GM23338 (cell line): ENCODE data around the gene FUT8. TPM values are rescaled to one million over a fixed set of nuclear protein-coding genes. Genes with fewer than 3 reads are reported as not detected.

Experiments
- ATAC-seq: fragments of 200-7000 bp; cut with Tn5 transposase; 3 replicates; pipeline ENCODE4 v1.9.1; 2020
- DNase-seq: peaks from one replicate; pipeline ENCODE4 v3.0.0-alpha.2; 2015; ENCODE audit warnings: low spot score
- H2AFZ ChIP-seq: fragments of 200-600 bp; sonication (generic); 2 replicates; pipeline ENCODE4 v1.8.0; 2016; ENCODE audit warnings: antibody characterized with exemption, mild to moderate bottlenecking, moderate library complexity
- H3F3A ChIP-seq: fragments of 200-600 bp; sonication (generic); replicated peaks from 2 replicates; pipeline ENCODE4 v1.8.0; 2017; ENCODE audit warnings: antibody characterized with exemption, mixed run types, low read depth
- H3K27ac ChIP-seq: fragments of 200-600 bp; sonication (generic); 2 replicates; pipeline ENCODE4 v1.6.1; 2016; ENCODE audit warnings: low read depth
- H3K27me3 ChIP-seq: fragments of 200-600 bp; sonication (generic); 2 replicates; pipeline ENCODE4 v1.8.0; 2016; ENCODE audit warnings: mild to moderate bottlenecking, mixed run types, moderate library complexity; ENCODE audit not compliant: insufficient read depth
- H3K36me3 ChIP-seq: fragments of 200-600 bp; sonication (generic); 2 replicates; pipeline ENCODE4 v1.8.0; 2016; ENCODE audit warnings: mild to moderate bottlenecking; ENCODE audit not compliant: insufficient read depth
- H3K4me1 ChIP-seq: fragments of 200-600 bp; sonication (generic); 2 replicates; pipeline ENCODE4 v1.8.0; 2016; ENCODE audit warnings: mild to moderate bottlenecking, moderate library complexity; ENCODE audit not compliant: insufficient read depth
- H3K4me2 ChIP-seq: fragments of 200-600 bp; sonication (generic); 2 replicates; pipeline ENCODE4 v1.7.1; 2017; ENCODE audit warnings: mixed run types
- H3K4me3 ChIP-seq: fragments of 200-600 bp; sonication (generic); 2 replicates; pipeline ENCODE4 v1.6.1; 2016; ENCODE audit warnings: mixed run types
- H3K79me2 ChIP-seq: fragments of 200-600 bp; sonication (generic); replicated peaks from 2 replicates; pipeline ENCODE4 v1.8.0; 2017; ENCODE audit warnings: mild to moderate bottlenecking; ENCODE audit not compliant: insufficient read depth
- H3K9me2 ChIP-seq: fragments of 200-600 bp; sonication (generic); 2 replicates; pipeline ENCODE4 v1.8.0; 2017; ENCODE audit not compliant: insufficient read depth
- H4K20me1 ChIP-seq: fragments of 200-600 bp; sonication (generic); replicated peaks from 2 replicates; pipeline ENCODE4 v1.8.0; 2017; ENCODE audit warnings: mild to moderate bottlenecking; ENCODE audit not compliant: insufficient read depth
- H3K27ac Mint-ChIP-seq: 2 replicates; pipeline ENCODE4 v1.8.0; 2020; ENCODE audit warnings: inconsistent platforms, mild to moderate bottlenecking, moderate library complexity, mixed read lengths
- H3K27me3 Mint-ChIP-seq: 3 replicates; pipeline ENCODE4 v1.8.0; 2022; ENCODE audit warnings: low read depth, mild to moderate bottlenecking, moderate library complexity, mixed read lengths, inconsistent platforms; ENCODE audit not compliant: insufficient read depth, poor library complexity
- H3K36me3 Mint-ChIP-seq: 3 replicates; pipeline ENCODE4 v1.8.0; 2021; ENCODE audit warnings: low read depth, mild to moderate bottlenecking, inconsistent platforms, moderate library complexity, mixed read lengths
- H3K4me1 Mint-ChIP-seq: 3 replicates; pipeline ENCODE4 v1.8.0; 2020; ENCODE audit warnings: mild to moderate bottlenecking, inconsistent platforms, mixed read lengths
- H3K4me3 Mint-ChIP-seq: 3 replicates; pipeline ENCODE4 v1.8.0; 2021; ENCODE audit warnings: moderate library complexity, mild to moderate bottlenecking, inconsistent platforms, mixed read lengths
- H3K9me3 Mint-ChIP-seq: 3 replicates; pipeline ENCODE4 v1.8.0; 2020; ENCODE audit warnings: moderate library complexity, mild to moderate bottlenecking, inconsistent platforms, mixed read lengths
- CREB1 ChIP-seq: fragments of 250-450 bp; sonication (Bioruptor Pico); IDR thresholded peaks from 2 replicates; pipeline ENCODE4 v1.5.0; 2020; ENCODE audit warnings: low read depth, mild to moderate bottlenecking, moderate library complexity
- JUNB ChIP-seq: IDR thresholded peaks from one replicate; pipeline ENCODE4 v1.6.1; 2016; ENCODE audit warnings: antibody characterized with exemption; ENCODE audit not compliant: unreplicated experiment
- STAT1 ChIP-seq: IDR thresholded peaks from one replicate; pipeline ENCODE4 v1.6.1; 2016; ENCODE audit warnings: antibody characterized with exemption; ENCODE audit not compliant: unreplicated experiment
- ZNF114 ChIP-seq: fragments of 250-450 bp; sonication (Bioruptor Pico); IDR thresholded peaks from 2 replicates; pipeline ENCODE4 v1.5.0; 2020; ENCODE audit warnings: mild to moderate bottlenecking, moderate library complexity
- ZNF331 ChIP-seq: fragments of 250-450 bp; sonication (Bioruptor Pico); IDR thresholded peaks from 2 replicates; pipeline ENCODE4 v1.5.0; 2020; ENCODE audit warnings: low read depth, mild to moderate bottlenecking, moderate library complexity
- polyA plus RNA-seq: library from polyadenylated mRNA; unstranded; fragments of >200 nt; fragmentation: Nextera tagmentation; extraction: Ambion mirVana; gene quantifications from 2 replicates; pipeline ENCODE4 v1.2.1, GENCODE V29; 2016
- total RNA-seq: library from RNA; depleted of rRNA; stranded (reverse); fragments of >200 nt; shearing (Covaris generic); gene quantifications from 2 replicates; pipeline ENCODE4 v1.2.3, GENCODE V29; 2014
- TF ChIP-seq, protein P1 (sequence below): fragments of 250-450 bp; sonication (Bioruptor Pico); IDR thresholded peaks from 2 replicates; pipeline ENCODE4 v1.5.0; 2020; ENCODE audit warnings: mild to moderate bottlenecking, moderate library complexity
- TF ChIP-seq, protein P2 (sequence below), 2 experiments: fragments of 200-600 bp in 1 of 2; sonication (generic) in 1 of 2; conservative IDR thresholded peaks; 2 replicates each; pipeline versions ENCODE4 v1.5.1 to v1.6.1; 2016 to 2017; ENCODE audit warnings: antibody characterized with exemption in 2 of 2, low read depth in 2 of 2, mild to moderate bottlenecking in 2 of 2, moderate library complexity in 1 of 2
- TF ChIP-seq, protein P3 (sequence below): IDR thresholded peaks from one replicate; pipeline ENCODE4 v1.6.1; 2018; ENCODE audit warnings: antibody characterized with exemption; ENCODE audit not compliant: unreplicated experiment

Gene FUT8
- total and polyA plus RNA-seq, 2 experiments from 2014 or later, result 8.2 to 23.2 TPM

DNA sequence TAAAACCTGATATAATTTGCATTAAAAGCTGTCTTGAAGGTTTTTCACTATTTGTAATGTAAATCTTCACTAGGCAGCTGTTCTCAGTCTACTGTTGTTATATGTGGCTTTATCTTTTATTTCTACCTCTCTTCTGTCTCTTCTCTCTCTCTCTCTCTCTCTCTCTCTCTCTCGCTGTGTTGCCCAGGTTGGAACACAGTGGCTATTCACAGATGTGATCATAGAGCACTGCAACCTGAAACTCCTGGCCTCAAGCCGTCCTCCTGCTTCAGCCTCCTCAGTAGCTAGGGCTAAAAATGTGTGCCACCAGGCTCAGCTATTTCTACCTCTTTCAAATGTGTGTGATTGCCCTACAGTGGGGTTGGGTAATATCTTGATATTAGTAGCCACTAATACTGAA is 21.1 kb downstream of the FUT8 start (continued):
- TF ChIP-seq, protein P1, sequence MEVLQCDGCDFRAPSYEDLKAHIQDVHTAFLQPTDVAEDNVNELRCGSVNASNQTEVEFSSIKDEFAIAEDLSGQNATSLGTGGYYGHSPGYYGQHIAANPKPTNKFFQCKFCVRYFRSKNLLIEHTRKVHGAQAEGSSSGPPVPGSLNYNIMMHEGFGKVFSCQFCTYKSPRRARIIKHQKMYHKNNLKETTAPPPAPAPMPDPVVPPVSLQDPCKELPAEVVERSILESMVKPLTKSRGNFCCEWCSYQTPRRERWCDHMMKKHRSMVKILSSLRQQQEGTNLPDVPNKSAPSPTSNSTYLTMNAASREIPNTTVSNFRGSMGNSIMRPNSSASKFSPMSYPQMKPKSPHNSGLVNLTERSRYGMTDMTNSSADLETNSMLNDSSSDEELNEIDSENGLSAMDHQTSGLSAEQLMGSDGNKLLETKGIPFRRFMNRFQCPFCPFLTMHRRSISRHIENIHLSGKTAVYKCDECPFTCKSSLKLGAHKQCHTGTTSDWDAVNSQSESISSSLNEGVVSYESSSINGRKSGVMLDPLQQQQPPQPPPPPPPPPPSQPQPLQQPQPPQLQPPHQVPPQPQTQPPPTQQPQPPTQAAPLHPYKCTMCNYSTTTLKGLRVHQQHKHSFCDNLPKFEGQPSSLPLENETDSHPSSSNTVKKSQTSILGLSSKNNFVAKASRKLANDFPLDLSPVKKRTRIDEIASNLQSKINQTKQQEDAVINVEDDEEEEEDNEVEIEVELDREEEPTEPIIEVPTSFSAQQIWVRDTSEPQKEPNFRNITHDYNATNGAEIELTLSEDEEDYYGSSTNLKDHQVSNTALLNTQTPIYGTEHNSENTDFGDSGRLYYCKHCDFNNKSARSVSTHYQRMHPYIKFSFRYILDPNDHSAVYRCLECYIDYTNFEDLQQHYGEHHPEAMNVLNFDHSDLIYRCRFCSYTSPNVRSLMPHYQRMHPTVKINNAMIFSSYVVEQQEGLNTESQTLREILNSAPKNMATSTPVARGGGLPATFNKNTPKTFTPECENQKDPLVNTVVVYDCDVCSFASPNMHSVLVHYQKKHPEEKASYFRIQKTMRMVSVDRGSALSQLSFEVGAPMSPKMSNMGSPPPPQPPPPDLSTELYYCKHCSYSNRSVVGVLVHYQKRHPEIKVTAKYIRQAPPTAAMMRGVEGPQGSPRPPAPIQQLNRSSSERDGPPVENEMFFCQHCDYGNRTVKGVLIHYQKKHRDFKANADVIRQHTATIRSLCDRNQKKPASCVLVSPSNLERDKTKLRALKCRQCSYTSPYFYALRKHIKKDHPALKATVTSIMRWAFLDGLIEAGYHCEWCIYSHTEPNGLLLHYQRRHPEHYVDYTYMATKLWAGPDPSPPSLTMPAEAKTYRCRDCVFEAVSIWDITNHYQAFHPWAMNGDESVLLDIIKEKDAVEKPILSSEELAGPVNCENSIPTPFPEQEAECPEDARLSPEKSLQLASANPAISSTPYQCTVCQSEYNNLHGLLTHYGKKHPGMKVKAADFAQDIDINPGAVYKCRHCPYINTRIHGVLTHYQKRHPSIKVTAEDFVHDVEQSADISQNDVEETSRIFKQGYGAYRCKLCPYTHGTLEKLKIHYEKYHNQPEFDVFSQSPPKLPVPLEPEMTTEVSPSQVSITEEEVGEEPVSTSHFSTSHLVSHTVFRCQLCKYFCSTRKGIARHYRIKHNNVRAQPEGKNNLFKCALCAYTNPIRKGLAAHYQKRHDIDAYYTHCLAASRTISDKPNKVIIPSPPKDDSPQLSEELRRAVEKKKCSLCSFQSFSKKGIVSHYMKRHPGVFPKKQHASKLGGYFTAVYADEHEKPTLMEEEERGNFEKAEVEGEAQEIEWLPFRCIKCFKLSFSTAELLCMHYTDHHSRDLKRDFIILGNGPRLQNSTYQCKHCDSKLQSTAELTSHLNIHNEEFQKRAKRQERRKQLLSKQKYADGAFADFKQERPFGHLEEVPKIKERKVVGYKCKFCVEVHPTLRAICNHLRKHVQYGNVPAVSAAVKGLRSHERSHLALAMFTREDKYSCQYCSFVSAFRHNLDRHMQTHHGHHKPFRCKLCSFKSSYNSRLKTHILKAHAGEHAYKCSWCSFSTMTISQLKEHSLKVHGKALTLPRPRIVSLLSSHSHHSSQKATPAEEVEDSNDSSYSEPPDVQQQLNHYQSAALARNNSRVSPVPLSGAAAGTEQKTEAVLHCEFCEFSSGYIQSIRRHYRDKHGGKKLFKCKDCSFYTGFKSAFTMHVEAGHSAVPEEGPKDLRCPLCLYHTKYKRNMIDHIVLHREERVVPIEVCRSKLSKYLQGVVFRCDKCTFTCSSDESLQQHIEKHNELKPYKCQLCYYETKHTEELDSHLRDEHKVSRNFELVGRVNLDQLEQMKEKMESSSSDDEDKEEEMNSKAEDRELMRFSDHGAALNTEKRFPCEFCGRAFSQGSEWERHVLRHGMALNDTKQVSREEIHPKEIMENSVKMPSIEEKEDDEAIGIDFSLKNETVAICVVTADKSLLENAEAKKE, result no peak
- TF ChIP-seq STAT1 (no peak), JUNB (no peak), ZNF114 (CRISPR knock-in tag) (no peak)
- TF ChIP-seq, protein P2, sequence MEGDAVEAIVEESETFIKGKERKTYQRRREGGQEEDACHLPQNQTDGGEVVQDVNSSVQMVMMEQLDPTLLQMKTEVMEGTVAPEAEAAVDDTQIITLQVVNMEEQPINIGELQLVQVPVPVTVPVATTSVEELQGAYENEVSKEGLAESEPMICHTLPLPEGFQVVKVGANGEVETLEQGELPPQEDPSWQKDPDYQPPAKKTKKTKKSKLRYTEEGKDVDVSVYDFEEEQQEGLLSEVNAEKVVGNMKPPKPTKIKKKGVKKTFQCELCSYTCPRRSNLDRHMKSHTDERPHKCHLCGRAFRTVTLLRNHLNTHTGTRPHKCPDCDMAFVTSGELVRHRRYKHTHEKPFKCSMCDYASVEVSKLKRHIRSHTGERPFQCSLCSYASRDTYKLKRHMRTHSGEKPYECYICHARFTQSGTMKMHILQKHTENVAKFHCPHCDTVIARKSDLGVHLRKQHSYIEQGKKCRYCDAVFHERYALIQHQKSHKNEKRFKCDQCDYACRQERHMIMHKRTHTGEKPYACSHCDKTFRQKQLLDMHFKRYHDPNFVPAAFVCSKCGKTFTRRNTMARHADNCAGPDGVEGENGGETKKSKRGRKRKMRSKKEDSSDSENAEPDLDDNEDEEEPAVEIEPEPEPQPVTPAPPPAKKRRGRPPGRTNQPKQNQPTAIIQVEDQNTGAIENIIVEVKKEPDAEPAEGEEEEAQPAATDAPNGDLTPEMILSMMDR (conservative IDR thresholded peaks at IDR 0.05; ENCODE audit: low read depth in 2 of 2), result no peak

DNA sequence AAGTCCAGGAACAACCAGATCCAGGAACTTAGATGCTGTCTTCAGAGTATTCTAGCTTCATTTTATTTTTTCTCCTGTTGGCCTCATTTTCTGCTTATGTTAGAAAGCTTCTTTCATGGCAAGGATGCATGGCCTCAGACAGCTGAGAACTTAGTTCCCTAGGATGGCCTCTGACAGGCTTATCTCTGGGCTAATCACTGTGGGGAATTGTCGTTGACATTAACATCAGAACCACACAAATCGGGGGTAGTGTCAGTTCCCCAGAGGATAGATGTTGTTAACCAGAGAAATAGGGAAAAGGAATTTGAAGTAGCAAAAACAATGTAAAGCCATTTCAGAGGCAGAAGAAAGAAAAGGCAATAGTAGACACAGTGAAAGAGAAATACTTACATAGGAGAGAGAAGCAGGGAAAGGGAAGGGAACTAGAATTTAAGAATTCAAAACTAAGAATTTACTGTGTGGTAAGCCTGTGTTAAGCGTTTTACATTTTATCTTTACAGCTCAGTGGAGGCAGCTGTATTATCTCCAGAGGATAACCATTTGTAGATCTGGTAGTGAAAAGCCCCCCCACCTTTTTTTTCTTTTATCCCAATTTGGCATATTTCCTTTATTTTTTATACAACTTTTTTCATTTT is 21.8 kb downstream of the FUT8 start:
- Histone ChIP-seq H3K4me3 (no peak overlapping the region), H2AFZ (no peak overlapping the region), H3K79me2 (no peaks in the 10 kb centered on the region), H3K36me3 (no peaks in the 10 kb centered on the region; the same call in 1 of the 2 replicates), H3K27me3 (no peaks in the 10 kb centered on the region), H4K20me1 (peaks cover 3% of the 10 kb centered on the region; the same call in 1 of the 2 replicates), H3K4me1 (peaks cover 25% of the 10 kb centered on the region), H3K4me2 (0 out of 2 replicates have a peak overlapping the region, but pooled peaks have one; percentile 28), H3K9me2 (no peaks in the 10 kb centered on the region), H3F3A (no peaks in the 10 kb centered on the region), H3K27ac (no peak overlapping the region)
- no peak overlapping the region for H3K4me3 Mint-ChIP-seq
- H3K36me3 Mint-ChIP-seq, result peaks cover 17% of the 10 kb centered on the region; the same call in 2 of the 3 replicates
- peak; percentile 18 for DNase-seq
- TF ChIP-seq ZNF331 (CRISPR knock-in tag), result no peak
- TF ChIP-seq CREB1 (CRISPR knock-in tag), result no peak
- TF ChIP-seq, protein P3, sequence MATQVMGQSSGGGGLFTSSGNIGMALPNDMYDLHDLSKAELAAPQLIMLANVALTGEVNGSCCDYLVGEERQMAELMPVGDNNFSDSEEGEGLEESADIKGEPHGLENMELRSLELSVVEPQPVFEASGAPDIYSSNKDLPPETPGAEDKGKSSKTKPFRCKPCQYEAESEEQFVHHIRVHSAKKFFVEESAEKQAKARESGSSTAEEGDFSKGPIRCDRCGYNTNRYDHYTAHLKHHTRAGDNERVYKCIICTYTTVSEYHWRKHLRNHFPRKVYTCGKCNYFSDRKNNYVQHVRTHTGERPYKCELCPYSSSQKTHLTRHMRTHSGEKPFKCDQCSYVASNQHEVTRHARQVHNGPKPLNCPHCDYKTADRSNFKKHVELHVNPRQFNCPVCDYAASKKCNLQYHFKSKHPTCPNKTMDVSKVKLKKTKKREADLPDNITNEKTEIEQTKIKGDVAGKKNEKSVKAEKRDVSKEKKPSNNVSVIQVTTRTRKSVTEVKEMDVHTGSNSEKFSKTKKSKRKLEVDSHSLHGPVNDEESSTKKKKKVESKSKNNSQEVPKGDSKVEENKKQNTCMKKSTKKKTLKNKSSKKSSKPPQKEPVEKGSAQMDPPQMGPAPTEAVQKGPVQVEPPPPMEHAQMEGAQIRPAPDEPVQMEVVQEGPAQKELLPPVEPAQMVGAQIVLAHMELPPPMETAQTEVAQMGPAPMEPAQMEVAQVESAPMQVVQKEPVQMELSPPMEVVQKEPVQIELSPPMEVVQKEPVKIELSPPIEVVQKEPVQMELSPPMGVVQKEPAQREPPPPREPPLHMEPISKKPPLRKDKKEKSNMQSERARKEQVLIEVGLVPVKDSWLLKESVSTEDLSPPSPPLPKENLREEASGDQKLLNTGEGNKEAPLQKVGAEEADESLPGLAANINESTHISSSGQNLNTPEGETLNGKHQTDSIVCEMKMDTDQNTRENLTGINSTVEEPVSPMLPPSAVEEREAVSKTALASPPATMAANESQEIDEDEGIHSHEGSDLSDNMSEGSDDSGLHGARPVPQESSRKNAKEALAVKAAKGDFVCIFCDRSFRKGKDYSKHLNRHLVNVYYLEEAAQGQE, result no peak
- TF ChIP-seq, protein P2 (conservative IDR thresholded peaks at IDR 0.05; ENCODE audit: low read depth in 2 of 2), result no peak
- no peak for TF ChIP-seq STAT1
- ATAC-seq, result peak; percentile 90
- peaks cover 36% of the 10 kb centered on the region for H3K4me1 Mint-ChIP-seq
- H3K27me3 Mint-ChIP-seq, result peaks cover 3% of the 10 kb centered on the region
- no peak overlapping the region for H3K27ac Mint-ChIP-seq
- H3K9me3 Mint-ChIP-seq, result peaks cover 9% of the 10 kb centered on the region
